ENCODE data around the gene MBD3L3. TPM values are rescaled to one million over a fixed set of nuclear protein-coding genes. Genes with fewer than 3 reads are reported as not detected.

MBD3L3 gene
- total and polyA plus RNA-seq, 10 of the 15 experiments (the other 5 are each of a cell fraction or from before 2014, with no cell fraction given), result not detected

- TF ChIP-seq E2F8 (IDR thresholded peaks at IDR 0.05; ENCODE audit: low read depth, partially characterized antibody), result no peak
- TF ChIP-seq SKIL (IDR thresholded peaks at IDR 0.05; ENCODE audit: low read depth, poor library complexity, severe bottlenecking), result peak; percentile 26
- peak; percentile 86 for TF ChIP-seq RAD51 (IDR thresholded peaks at IDR 0.05)
- TF ChIP-seq E4F1 (IDR thresholded peaks at IDR 0.05; ENCODE audit: borderline replicate concordance, partially characterized antibody), result no peak
- TF ChIP-seq ATF2 (IDR thresholded peaks at IDR 0.05; ENCODE audit: low read length), result 0 out of 2 replicates have a peak, but pooled peaks have one; percentile 26
- no peak for TF ChIP-seq SMAD5 (IDR thresholded peaks at IDR 0.05; ENCODE audit: low read depth)
- peak; percentile 64 for TF ChIP-seq MAX (IDR thresholded peaks at IDR 0.05; ENCODE audit: low read depth, low read length)
- no peak for TF ChIP-seq NR2C1 (IDR thresholded peaks at IDR 0.05)
- TF ChIP-seq ZBED1 (IDR thresholded peaks at IDR 0.05; ENCODE audit: borderline replicate concordance), result no peak
- peak; percentile 43 for TF ChIP-seq NR2F1 (conservative IDR thresholded peaks at IDR 0.05)
- no peak for TF ChIP-seq GATAD2B (conservative IDR thresholded peaks at IDR 0.05; ENCODE audit: low read depth)
- no peak; a peak in 1 of 4 replicates for TF ChIP-seq ETV6 (conservative IDR thresholded peaks at IDR 0.05 in 1 of 2, IDR thresholded peaks at IDR 0.05 in 1 of 2; ENCODE audit: borderline replicate concordance in 1 of 2, low read depth in 1 of 2)
Observed at GRCh38 chr19:7013678-7014077, 44.8 kb downstream of the MBD3L3 start (continued).

Measured in GM12878 (cell line).